ENCODE data around the gene MARK4.

- TF ChIP-seq CTCF (conservative IDR thresholded peaks at IDR 0.05; ENCODE audit: low read depth in 2 of 2) (no peak), POLR2AphosphoS5 (IDR thresholded peaks at IDR 0.05; ENCODE audit: low read depth) (no peak), EZH2 (IDR thresholded peaks at IDR 0.05; ENCODE audit: low read depth, unreplicated experiment) (no peak), CREB1 (CRISPR knock-in tag; IDR thresholded peaks at IDR 0.05; ENCODE audit: low read depth) (no peak), REST (IDR thresholded peaks at IDR 0.05; ENCODE audit: unreplicated experiment) (no peak), ETS1 (IDR thresholded peaks at IDR 0.05) (no peak), NANOG (IDR thresholded peaks at IDR 0.05; ENCODE audit: borderline replicate concordance) (no peak), JUNB (IDR thresholded peaks at IDR 0.05; ENCODE audit: unreplicated experiment) (no peak), EZH2phosphoT487 (IDR thresholded peaks at IDR 0.05; ENCODE audit: unreplicated experiment) (no peak), STAT1 (IDR thresholded peaks at IDR 0.05; ENCODE audit: unreplicated experiment) (no peak), ZNF114 (CRISPR knock-in tag; IDR thresholded peaks at IDR 0.05) (no peak)
These were observed 20.1 kb downstream of the MARK4 start for GRCh38 chr19:45271098-45271734.
